Amygdala (tissue), 56 donors: Measurements from ENCODE around the gene OSBPL6.

Source experiments
- DNase-seq, 56 donors: peaks; one replicate each; lab custom pipeline; 2025; lab: John Stamatoyannopoulos, UW

The OSBPL6 gene

GRCh38 chr2:178269438-178270224 lies 75.3 kb downstream of the OSBPL6 start:
- no peak for DNase-seq

GRCh38 chr2:178270338-178270737 lies 76.0 kb downstream of the OSBPL6 start:
- no peak for DNase-seq

- DNase-seq = no peak
Observed at GRCh38 chr2:178271094-178271493, 76.8 kb downstream of the OSBPL6 start.

GRCh38 chr2:178271629-178272333 lies 77.5 kb downstream of the OSBPL6 start:
- peak in 29 of 56 donors; percentile 7 to 62 (median 21) for DNase-seq

- no peak for DNase-seq
Observed at GRCh38 chr2:178273787-178274360, 79.6 kb downstream of the OSBPL6 start.

- DNase-seq = no peak
Observed at GRCh38 chr2:178275600-178275999, 81.3 kb downstream of the OSBPL6 start.

- DNase-seq = no peak
Observed at GRCh38 chr2:178277741-178278197, 83.5 kb downstream of the OSBPL6 start.

- DNase-seq = no peak
Observed at GRCh38 chr2:178279142-178279541, 84.8 kb downstream of the OSBPL6 start.

GRCh38 chr2:178279636-178280035 lies 85.3 kb downstream of the OSBPL6 start:
- no peak for DNase-seq

- DNase-seq = peak in 1 of 56 donors; percentile 51
Observed at GRCh38 chr2:178280244-178280852, 86.0 kb downstream of the OSBPL6 start.

- DNase-seq = no peak
Observed at GRCh38 chr2:178282075-178282815, 87.9 kb downstream of the OSBPL6 start.

GRCh38 chr2:178283341-178283918 lies 89.1 kb downstream of the OSBPL6 start:
- DNase-seq = no peak

GRCh38 chr2:178284613-178285286 lies 90.4 kb downstream of the OSBPL6 start:
- no peak for DNase-seq

- DNase-seq = no peak
Observed at GRCh38 chr2:178285287-178285615, 90.9 kb downstream of the OSBPL6 start.

- DNase-seq = no peak
Observed at GRCh38 chr2:178286636-178287035, 92.3 kb downstream of the OSBPL6 start.

- DNase-seq = no peak
Observed at GRCh38 chr2:178287652-178288344, 93.5 kb downstream of the OSBPL6 start.

GRCh38 chr2:178291703-178292102 lies 97.4 kb downstream of the OSBPL6 start:
- DNase-seq = no peak

GRCh38 chr2:178292586-178292985 lies 98.3 kb downstream of the OSBPL6 start:
- no peak for DNase-seq

- DNase-seq = no peak
Observed at GRCh38 chr2:178295115-178295514, 100.8 kb downstream of the OSBPL6 start.
